OCI-LY7 (cell line): ENCODE measurements around the gene ARHGAP40.

Experiments
- CTCF ChIP-seq: fragments of 200-600 bp; sonication (generic); conservative IDR thresholded peaks from 2 replicates; pipeline ENCODE4 v1.5.1; 2014; ENCODE audit warnings: mild to moderate bottlenecking, antibody characterized with exemption, low read length, moderate library complexity, mixed read lengths
- EZH2phosphoT487 ChIP-seq: fragments of 200-600 bp; sonication (generic); IDR thresholded peaks from 2 replicates; pipeline ENCODE4 v1.6.1; 2018; ENCODE audit warnings: low read depth, borderline replicate concordance, mild to moderate bottlenecking, mixed run types, antibody characterized with exemption, low read length, moderate library complexity, mixed read lengths

GRCh38 chr20:38649275-38649891 is 47.8 kb downstream of the ARHGAP40 start:
- TF ChIP-seq CTCF (peak; percentile 82), EZH2phosphoT487 (no peak)
